Sigmoid colon (tissue), 4 donors: ENCODE results near the gene GAS6.

Source experiments
- CTCF ChIP-seq, 4 experiments: fragments of 450-650 bp in 3 of 4; fragments of 200-600 bp in 1 of 4; IDR thresholded peaks; one replicate each; pipeline ENCODE4 v1.5.1; 2016 to 2019; ENCODE audit warnings: antibody characterized with exemption in 4 of 4, mild to moderate bottlenecking in 3 of 4, moderate library complexity in 2 of 4
- POLR2AphosphoS5 ChIP-seq, 4 donors: sonication (generic); formaldehyde crosslinking; IDR thresholded peaks; one replicate each; pipeline ENCODE4 v1.6.1; 2017; ENCODE audit warnings: antibody characterized with exemption in 4 of 4

- no peak for TF ChIP-seq POLR2AphosphoS5 (IDR thresholded peaks at IDR 0.05)
- no peak for TF ChIP-seq CTCF (IDR thresholded peaks at IDR 0.05)
Observed at GRCh38 chr13:113822266-113822665, 41.6 kb downstream of the GAS6 start.
